Measurements from ENCODE around the gene NIPSNAP3A.

DNA sequence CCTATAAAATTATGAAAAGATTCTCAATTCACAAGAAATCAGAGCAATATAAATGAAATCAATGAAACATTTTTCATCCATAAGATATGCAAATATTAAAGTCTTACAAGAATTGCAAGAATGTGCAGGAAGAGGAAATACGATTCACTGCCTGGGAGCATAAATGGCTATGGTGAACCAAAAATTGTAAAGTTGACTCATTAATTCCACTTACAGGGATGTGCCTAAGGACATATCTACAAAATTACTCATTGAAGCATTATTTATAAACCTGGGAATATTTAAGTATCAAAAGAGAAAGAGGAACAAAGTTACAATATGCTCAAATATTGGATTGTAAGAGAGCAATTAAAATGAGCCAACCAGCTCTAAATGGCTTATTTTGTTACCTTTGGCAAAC, 6.9 kb upstream of the NIPSNAP3A start:
- TF ChIP-seq CTCF (conservative IDR thresholded peaks at IDR 0.05; ENCODE audit: low read depth, low read length) (no peak), EZH2 (IDR thresholded peaks at IDR 0.05; ENCODE audit: borderline replicate concordance, low read depth, low read length, poor library complexity, severe bottlenecking) (no peak)
